Hepatocyte (in vitro differentiated cells): Measurements from ENCODE around the gene SURF1. TPM values are rescaled to one million over a fixed set of nuclear protein-coding genes. Genes with fewer than 3 reads are reported as not detected.

Experiments
- DNase-seq: peaks from one replicate; pipeline ENCODE4 v3.0.0-alpha.2; 2016; ENCODE audit warnings: low spot score
- H2AFZ ChIP-seq: fragments of 200-600 bp; sonication (generic); 2 replicates; pipeline ENCODE4 v1.6.0; 2016; ENCODE audit warnings: antibody characterized with exemption, mild to moderate bottlenecking
- H3K27ac ChIP-seq: fragments of 200-600 bp; sonication (generic); 2 replicates; pipeline ENCODE4 v1.5.1; 2016; ENCODE audit warnings: mild to moderate bottlenecking
- H3K27me3 ChIP-seq: fragments of 200-600 bp; sonication (generic); 2 replicates; pipeline ENCODE4 v1.6.1; 2016
- H3K36me3 ChIP-seq: fragments of 200-600 bp; sonication (generic); replicated peaks from 2 replicates; pipeline ENCODE4 v1.5.1; 2016; ENCODE audit warnings: low read depth; ENCODE audit not compliant: insufficient read depth
- H3K4me1 ChIP-seq: fragments of 200-600 bp; sonication (generic); 2 replicates; pipeline ENCODE4 v1.5.1; 2016; ENCODE audit warnings: mild to moderate bottlenecking, moderate library complexity; ENCODE audit not compliant: insufficient read depth
- H3K4me2 ChIP-seq: fragments of 200-600 bp; sonication (generic); 2 replicates; pipeline ENCODE4 v1.6.0; 2016
- H3K4me3 ChIP-seq: fragments of 200-600 bp; sonication (generic); 2 replicates; pipeline ENCODE4 v1.5.1; 2016; ENCODE audit warnings: mild to moderate bottlenecking
- H3K79me2 ChIP-seq: fragments of 200-600 bp; sonication (generic); 2 replicates; pipeline ENCODE4 v1.6.0; 2017; ENCODE audit warnings: mild to moderate bottlenecking
- H3K9me2 ChIP-seq: fragments of 200-600 bp; sonication (generic); replicated peaks from 2 replicates; pipeline ENCODE4 v1.6.0; 2017; ENCODE audit warnings: mild to moderate bottlenecking; ENCODE audit not compliant: insufficient read depth
- H3K9me3 ChIP-seq: fragments of 200-600 bp; sonication (generic); 2 replicates; pipeline ENCODE4 v1.5.1; 2016; ENCODE audit warnings: low read depth, mild to moderate bottlenecking
- H4K20me1 ChIP-seq: fragments of 200-600 bp; sonication (generic); 2 replicates; pipeline ENCODE4 v1.6.0; 2016; ENCODE audit warnings: mild to moderate bottlenecking; ENCODE audit not compliant: insufficient read depth, poor library complexity, severe bottlenecking
- EZH2 ChIP-seq: fragments of 200-600 bp; sonication (generic); IDR thresholded peaks from 2 replicates; pipeline ENCODE4 v1.6.1; 2016; ENCODE audit warnings: antibody characterized with exemption, mild to moderate bottlenecking, borderline replicate concordance
- EZH2phosphoT487 ChIP-seq: fragments of 200-600 bp; sonication (generic); IDR thresholded peaks from one replicate; pipeline ENCODE4 v1.6.1; 2018; ENCODE audit warnings: antibody characterized with exemption, mild to moderate bottlenecking, low read depth, moderate library complexity; ENCODE audit not compliant: unreplicated experiment, severe bottlenecking
- WGBS: methylation state at CpG from one replicate; pipeline ENCODE4 v1.1.6; 2016; ENCODE audit warnings: low lambda C conversion rate; ENCODE audit errors: missing lambda C conversion rate; 5-methylcytosine and 5-hydroxymethylcytosine counted together
- polyA plus RNA-seq: library from polyadenylated mRNA; unstranded; fragments of >200 nt; fragmentation: Nextera tagmentation; extraction: Ambion mirVana; gene quantifications from 2 replicates; pipeline ENCODE4 v1.2.1, GENCODE V29; 2016
- total RNA-seq: library from RNA; depleted of rRNA; stranded (reverse); fragments of >200 nt; gene quantifications from 2 replicates; pipeline ENCODE4 v1.2.3, GENCODE V29; 2014
- TF ChIP-seq, protein P1 (sequence below): fragments of 200-600 bp; sonication (generic); IDR thresholded peaks from 2 replicates; pipeline ENCODE4 v1.5.1; 2016; ENCODE audit warnings: antibody characterized with exemption, mild to moderate bottlenecking; ENCODE audit not compliant: poor library complexity

SURF1 gene
- total and polyA plus RNA-seq, 2 experiments from 2014 or later = 37.4 to 76.5 TPM

DNA sequence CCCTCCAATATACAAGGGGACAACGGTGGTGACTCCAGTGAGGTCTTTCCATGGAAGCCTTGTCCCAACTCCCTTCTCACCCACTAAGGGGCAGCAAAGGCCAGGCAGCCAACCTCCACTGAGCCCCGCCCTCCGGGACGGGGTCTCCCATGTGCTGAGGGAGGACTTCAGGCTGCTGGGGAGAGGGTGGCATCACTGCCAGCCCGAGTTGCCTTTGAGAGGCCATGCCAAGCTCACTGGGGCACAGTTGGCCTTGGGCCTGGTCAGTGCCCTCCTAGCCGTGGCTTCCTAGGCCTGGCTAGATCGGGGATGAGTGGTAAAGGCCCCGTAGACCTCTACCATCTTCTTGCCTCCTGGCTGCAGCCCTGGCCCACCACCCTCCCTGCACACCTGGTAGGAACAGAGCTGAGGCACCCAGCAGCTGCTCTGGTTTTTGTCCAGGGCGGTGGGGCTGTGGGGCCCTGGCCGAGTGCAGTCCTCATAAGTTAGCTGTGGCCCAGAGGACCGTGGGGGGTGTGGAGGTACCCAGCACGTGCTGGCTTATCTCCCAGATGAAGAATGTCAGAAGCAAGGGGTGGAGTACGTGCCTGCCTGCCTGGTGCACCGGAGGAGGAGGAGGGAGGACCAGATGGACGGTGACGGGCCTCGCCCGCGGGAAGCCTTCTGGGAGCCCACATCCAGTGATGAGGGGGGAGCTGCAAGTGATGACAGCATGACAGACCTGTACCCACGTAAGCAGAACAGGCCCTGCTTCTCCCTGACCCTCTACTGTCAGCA, 3.3 kb upstream of the SURF1 start:
- peaks cover 21% of the 10 kb centered on the region for H3K4me1 ChIP-seq
- no peaks in the 10 kb centered on the region for H3K9me3 ChIP-seq
- WGBS = 70% methylated on average over 20 of the region's 20 CpGs
- no peak overlapping the region for H3K4me3 ChIP-seq
- peaks cover 33% of the 10 kb centered on the region for H4K20me1 ChIP-seq
- no peak overlapping the region for H2AFZ ChIP-seq
- peaks cover 65% of the 10 kb centered on the region for H3K79me2 ChIP-seq
- DNase-seq = peak; percentile 59
- H3K36me3 ChIP-seq = no peaks in the 10 kb centered on the region
- no peaks in the 10 kb centered on the region for H3K27me3 ChIP-seq
- H3K9me2 ChIP-seq = no peaks in the 10 kb centered on the region
- TF ChIP-seq, protein P1, sequence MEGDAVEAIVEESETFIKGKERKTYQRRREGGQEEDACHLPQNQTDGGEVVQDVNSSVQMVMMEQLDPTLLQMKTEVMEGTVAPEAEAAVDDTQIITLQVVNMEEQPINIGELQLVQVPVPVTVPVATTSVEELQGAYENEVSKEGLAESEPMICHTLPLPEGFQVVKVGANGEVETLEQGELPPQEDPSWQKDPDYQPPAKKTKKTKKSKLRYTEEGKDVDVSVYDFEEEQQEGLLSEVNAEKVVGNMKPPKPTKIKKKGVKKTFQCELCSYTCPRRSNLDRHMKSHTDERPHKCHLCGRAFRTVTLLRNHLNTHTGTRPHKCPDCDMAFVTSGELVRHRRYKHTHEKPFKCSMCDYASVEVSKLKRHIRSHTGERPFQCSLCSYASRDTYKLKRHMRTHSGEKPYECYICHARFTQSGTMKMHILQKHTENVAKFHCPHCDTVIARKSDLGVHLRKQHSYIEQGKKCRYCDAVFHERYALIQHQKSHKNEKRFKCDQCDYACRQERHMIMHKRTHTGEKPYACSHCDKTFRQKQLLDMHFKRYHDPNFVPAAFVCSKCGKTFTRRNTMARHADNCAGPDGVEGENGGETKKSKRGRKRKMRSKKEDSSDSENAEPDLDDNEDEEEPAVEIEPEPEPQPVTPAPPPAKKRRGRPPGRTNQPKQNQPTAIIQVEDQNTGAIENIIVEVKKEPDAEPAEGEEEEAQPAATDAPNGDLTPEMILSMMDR = peak; percentile 39
- TF ChIP-seq EZH2phosphoT487 = no peak
- no peak for TF ChIP-seq EZH2
- no peak overlapping the region for H3K27ac ChIP-seq
- no peak overlapping the region for H3K4me2 ChIP-seq

DNA sequence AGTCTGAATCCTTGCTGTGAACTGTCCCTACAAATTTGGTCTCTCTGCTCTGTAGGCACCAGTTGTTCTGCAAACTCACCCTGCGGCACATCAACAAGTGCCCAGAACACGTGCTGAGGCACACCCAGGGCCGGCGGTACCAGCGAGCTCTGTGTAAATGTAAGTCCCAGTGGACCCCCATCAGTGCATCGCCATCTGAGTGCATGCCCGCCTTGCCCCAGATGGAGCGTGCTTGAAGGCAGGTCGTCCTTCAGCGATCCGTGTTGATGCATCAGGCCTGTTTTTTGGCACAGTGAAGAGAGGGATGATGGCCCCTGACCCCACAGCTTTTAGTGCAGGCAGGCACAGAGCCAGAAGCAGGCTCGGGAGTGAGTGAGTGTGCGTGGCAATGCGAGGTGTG, 1.4 kb upstream of the SURF1 start:
- H3K4me2 ChIP-seq = peak overlapping the region; percentile 100
- no peak overlapping the region for H3K4me3 ChIP-seq
- no peaks in the 10 kb centered on the region for H3K36me3 ChIP-seq
- no peak overlapping the region for H3K27ac ChIP-seq
- TF ChIP-seq, protein P1 = no peak
- TF ChIP-seq EZH2 (no peak), EZH2phosphoT487 (no peak)
- peaks cover 21% of the 10 kb centered on the region for H3K4me1 ChIP-seq
- no peaks in the 10 kb centered on the region for H3K27me3 ChIP-seq
- peaks cover 54% of the 10 kb centered on the region for H3K79me2 ChIP-seq
- H2AFZ ChIP-seq = no peak overlapping the region
- H3K9me2 ChIP-seq = no peaks in the 10 kb centered on the region
- peaks cover 16% of the 10 kb centered on the region for H4K20me1 ChIP-seq
- WGBS = 94% methylated on average over 12 of the region's 14 CpGs
- DNase-seq = no peak
- no peaks in the 10 kb centered on the region for H3K9me3 ChIP-seq

DNA sequence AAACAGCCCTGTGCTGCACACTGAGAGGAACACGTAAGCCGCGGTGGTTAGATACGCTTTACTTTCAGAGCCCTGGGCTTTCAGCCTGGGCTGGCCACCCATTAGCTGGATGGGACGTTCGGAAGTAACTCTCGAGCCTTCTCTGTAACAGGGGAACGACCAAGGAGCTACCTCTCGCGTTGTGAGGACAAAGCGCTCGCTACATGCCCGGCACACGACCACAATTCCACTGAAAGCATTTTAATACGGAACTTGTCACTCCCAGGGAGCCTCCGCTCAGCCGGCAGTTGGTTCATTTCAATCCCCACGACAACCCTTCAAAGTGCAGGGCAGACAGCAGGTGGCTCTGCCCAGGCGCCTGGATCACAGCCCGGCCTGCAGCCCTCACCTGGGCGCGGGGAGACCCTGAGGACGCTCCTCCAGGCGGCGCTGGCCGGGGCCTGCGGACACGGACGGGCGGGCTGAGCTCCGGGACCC, 368 bp downstream of the SURF1 start:
- Histone ChIP-seq H3K27ac (peak overlapping the region; percentile 68), H4K20me1 (peaks cover 4% of the 10 kb centered on the region), H3K9me2 (no peaks in the 10 kb centered on the region), H2AFZ (peak overlapping the region; percentile 9), H3K4me2 (peak overlapping the region; percentile 97), H3K36me3 (no peaks in the 10 kb centered on the region), H3K4me1 (peaks cover 18% of the 10 kb centered on the region), H3K79me2 (peaks cover 39% of the 10 kb centered on the region), H3K27me3 (no peaks in the 10 kb centered on the region), H3K4me3 (peak overlapping the region; percentile 95), H3K9me3 (no peaks in the 10 kb centered on the region)
- no peak for DNase-seq
- TF ChIP-seq EZH2 = no peak
- no peak for TF ChIP-seq EZH2phosphoT487
- TF ChIP-seq, protein P1 = peak; percentile 8
- WGBS = 2% methylated on average over 31 of the region's 31 CpGs
